Muscle of leg (tissue), 11 donors: ENCODE data around the gene PTTG1IP. TPM values are rescaled to one million over a fixed set of nuclear protein-coding genes. Genes with fewer than 3 reads are reported as not detected.
"Not testable (repeated sequence)": the region's sequence is repeated elsewhere in the genome, so short reads cannot be mapped to it uniquely, and the experiment has no call there.

Experiments used
- DNase-seq: peaks from one replicate; pipeline ENCODE4 v3.0.0; 2013
- H3K27ac ChIP-seq: one replicate; pipeline ENCODE4 v1.5.1; 2013; ENCODE audit warnings: mild to moderate bottlenecking, low read length, control low read depth
- H3K27me3 ChIP-seq: one replicate; pipeline ENCODE4 v1.6.1; 2013; ENCODE audit warnings: low read length; ENCODE audit not compliant: control insufficient read depth, insufficient read depth
- H3K36me3 ChIP-seq: one replicate; pipeline ENCODE4 v1.6.1; 2013; ENCODE audit warnings: low read length; ENCODE audit not compliant: control insufficient read depth, insufficient read depth
- H3K4me1 ChIP-seq: one replicate; pipeline ENCODE4 v1.6.1; 2013; ENCODE audit warnings: low read length; ENCODE audit not compliant: control insufficient read depth, insufficient read depth
- H3K4me3 ChIP-seq: one replicate; pipeline ENCODE4 v1.5.1; 2013; ENCODE audit warnings: low read length, control low read depth
- H3K9me3 ChIP-seq: replicated peaks from 2 replicates; pipeline ENCODE4 v1.6.1; 2013; ENCODE audit warnings: low read depth, low read length; ENCODE audit not compliant: control insufficient read depth
- WGBS: methylation state at CpG from one replicate; pipeline ENCODE4 v1.1.5; 2013; ENCODE audit warnings: missing lambda C conversion rate; ENCODE audit not compliant: insufficient coverage; 5-methylcytosine and 5-hydroxymethylcytosine counted together
- polyA plus RNA-seq, 8 donors: library from polyadenylated mRNA; unstranded; fragments of 120-200 nt; gene quantifications; one replicate each; pipeline versions ENCODE4 v1.2.1 to v1.2.3, GENCODE V29; 2013; ENCODE audit warnings: inconsistent platforms in 1 of 8, low replicate concordance in 1 of 8; ENCODE audit not compliant: insufficient read length in 8 of 8, insufficient read depth in 1 of 8
- total RNA-seq: library from RNA; stranded (reverse); fragments of 120-200 nt; gene quantifications from one replicate; pipeline ENCODE4 v1.2.4, GENCODE V29; 2013

Gene PTTG1IP
- total and polyA plus RNA-seq, 9 donors = 126 to 149 (median 136) TPM

GRCh38 chr21:44917446-44918106 is 44.1 kb upstream of the PTTG1IP start:
- no peaks in the 10 kb centered on the region for H3K9me3 ChIP-seq
- no peak overlapping the region for H3K27ac ChIP-seq
- no peak overlapping the region for H3K4me3 ChIP-seq
- no peaks in the 10 kb centered on the region for H3K36me3 ChIP-seq
- H3K27me3 ChIP-seq = peaks cover 37% of the 10 kb centered on the region
- DNase-seq = no peak
- WGBS = 82% methylated on average over 9 of the region's 15 CpGs
- peaks cover 31% of the 10 kb centered on the region for H3K4me1 ChIP-seq

- no peak for DNase-seq
- Histone ChIP-seq H3K9me3 (no peaks in the 10 kb centered on the region), H3K27ac (no peak overlapping the region), H3K27me3 (peaks cover 34% of the 10 kb centered on the region), H3K36me3 (no peaks in the 10 kb centered on the region), H3K4me1 (peaks cover 37% of the 10 kb centered on the region), H3K4me3 (no peak overlapping the region)
- WGBS = 50% methylated on average over 2 of the region's 7 CpGs
Measured at GRCh38 chr21:44916965-44917364, 43.5 kb upstream of the PTTG1IP start.

DNA sequence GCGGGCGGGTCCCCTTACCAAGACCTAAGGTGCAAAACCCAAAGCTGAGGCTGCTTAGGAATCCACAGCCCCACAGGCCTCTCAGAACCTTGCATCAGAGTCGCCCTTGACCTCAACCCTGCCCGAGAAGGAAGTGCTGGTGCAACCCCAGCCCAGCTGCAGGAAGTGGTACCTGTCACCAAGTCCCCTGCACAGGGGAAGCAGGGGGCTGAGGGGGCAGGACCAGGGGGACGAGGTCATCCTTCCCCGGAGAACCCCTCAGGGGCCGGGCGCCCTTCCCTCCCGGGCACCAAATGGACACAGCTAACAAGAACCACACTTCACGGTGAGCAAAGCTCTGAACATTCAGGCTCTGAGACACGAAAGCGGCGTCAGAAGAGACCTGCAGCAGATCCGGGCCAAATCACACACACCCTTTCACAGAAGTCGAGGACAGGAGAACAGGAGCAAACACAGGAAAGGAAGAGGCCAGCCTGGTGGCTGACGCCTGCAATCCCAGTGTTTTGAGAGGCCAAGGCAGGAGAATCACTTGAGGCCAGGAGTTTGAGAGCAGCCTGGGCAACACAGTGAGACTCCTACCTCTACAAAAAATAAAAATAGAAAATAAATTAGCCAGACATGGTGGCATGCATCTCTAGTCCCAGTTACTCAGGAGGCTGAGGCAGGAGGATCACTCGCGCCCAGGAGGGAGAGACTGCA is 40.8 kb upstream of the PTTG1IP start:
- DNase-seq = no peak
- Histone ChIP-seq H3K4me1 (peaks cover 56% of the 10 kb centered on the region), H3K36me3 (no peaks in the 10 kb centered on the region), H3K9me3 (no peaks in the 10 kb centered on the region), H3K27ac (no peak overlapping the region), H3K27me3 (peaks cover 11% of the 10 kb centered on the region), H3K4me3 (no peak overlapping the region)
- WGBS = 79% methylated on average over 13 of the region's 18 CpGs

- WGBS = 66% methylated on average over 3 of the region's 7 CpGs
- Histone ChIP-seq H3K27me3 (peaks cover 9% of the 10 kb centered on the region), H3K4me1 (peaks cover 50% of the 10 kb centered on the region), H3K36me3 (no peaks in the 10 kb centered on the region), H3K4me3 (no peak overlapping the region), H3K9me3 (no peaks in the 10 kb centered on the region), H3K27ac (no peak overlapping the region)
- DNase-seq = no peak
Measured at GRCh38 chr21:44913425-44914175, 40.1 kb upstream of the PTTG1IP start.

- H3K27ac ChIP-seq, H3K9me3 ChIP-seq, DNase-seq, H3K27me3 ChIP-seq, H3K36me3 ChIP-seq, H3K4me3 ChIP-seq: not testable (repeated sequence)
- 87% methylated on average over 12 of the region's 25 CpGs for WGBS
- peaks cover 43% of the 10 kb centered on the region for H3K4me1 ChIP-seq
Measured at GRCh38 chr21:44912506-44913412, 39.3 kb upstream of the PTTG1IP start.

DNA sequence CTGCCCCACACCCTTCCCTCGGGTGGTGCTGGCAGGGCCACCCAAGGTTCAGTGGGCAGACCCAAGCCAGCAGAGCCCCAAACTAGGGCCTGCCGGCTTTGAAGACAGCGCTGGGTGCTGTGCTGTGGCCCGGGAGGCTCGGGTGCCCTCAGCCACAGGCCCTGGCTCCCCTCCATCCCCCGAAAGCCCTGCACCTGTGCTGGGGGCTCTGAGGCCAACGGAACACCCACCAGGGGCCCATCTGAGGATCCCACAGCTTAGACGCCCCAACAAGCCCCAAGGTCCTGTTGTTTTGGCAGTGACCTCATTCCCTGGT is 38.6 kb upstream of the PTTG1IP start:
- peaks cover 8% of the 10 kb centered on the region for H3K27me3 ChIP-seq
- H3K36me3 ChIP-seq = no peaks in the 10 kb centered on the region
- WGBS = 85% methylated on average over 7 of the region's 8 CpGs
- no peak for DNase-seq
- no peaks in the 10 kb centered on the region for H3K9me3 ChIP-seq
- H3K4me1 ChIP-seq = peaks cover 40% of the 10 kb centered on the region
- no peak overlapping the region for H3K4me3 ChIP-seq
- no peak overlapping the region for H3K27ac ChIP-seq

DNA sequence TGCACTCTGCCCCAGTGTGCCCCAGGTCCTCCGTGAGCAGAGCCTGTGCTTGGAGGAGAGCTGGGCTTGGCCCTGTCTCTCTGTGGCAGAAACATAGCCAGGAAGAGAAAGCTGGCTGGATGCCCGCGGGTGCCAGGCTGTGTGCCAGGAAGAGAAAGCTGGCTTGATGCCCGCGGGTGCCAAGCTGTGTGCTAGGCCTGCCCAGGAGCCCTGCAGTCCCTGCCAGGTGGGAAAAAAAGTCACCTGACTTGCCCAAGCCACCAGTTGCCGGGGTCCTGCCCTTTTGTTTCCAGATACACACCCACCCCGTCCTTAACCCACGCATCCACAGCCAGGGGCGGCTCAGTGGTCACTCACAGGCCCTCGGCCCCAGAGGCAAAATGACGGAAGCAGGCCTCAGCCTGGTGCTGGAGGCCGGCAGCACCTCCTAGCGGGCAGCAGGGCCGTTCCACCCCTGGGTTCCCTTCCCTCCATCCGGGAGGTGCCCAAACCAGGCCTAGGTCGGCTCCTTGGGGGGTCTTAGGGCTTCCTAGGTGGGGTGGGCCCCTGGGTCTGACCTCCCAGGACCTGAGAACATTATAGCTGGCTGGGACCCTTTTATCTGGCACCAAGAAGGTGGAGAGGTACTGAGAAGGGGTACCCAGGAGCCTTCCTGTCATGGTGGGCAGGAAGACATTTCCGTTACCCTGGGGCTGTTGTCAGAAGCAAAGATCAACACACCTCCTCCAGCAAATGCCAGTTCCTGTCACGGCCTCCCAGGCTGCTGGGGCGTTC is 38.1 kb upstream of the PTTG1IP start:
- Histone ChIP-seq H3K27ac (peak overlapping the region; percentile 42), H3K4me3 (no peak overlapping the region), H3K4me1 (peaks cover 44% of the 10 kb centered on the region), H3K9me3 (no peaks in the 10 kb centered on the region), H3K27me3 (peaks cover 9% of the 10 kb centered on the region), H3K36me3 (no peaks in the 10 kb centered on the region)
- DNase-seq = peak; percentile 58
- 54% methylated on average over 12 of the region's 19 CpGs for WGBS

GRCh38 chr21:44911068-44911383 is 37.5 kb upstream of the PTTG1IP start:
- Histone ChIP-seq H3K9me3 (no peaks in the 10 kb centered on the region), H3K27me3 (peaks cover 9% of the 10 kb centered on the region), H3K27ac (peak overlapping the region; percentile 42), H3K36me3 (no peaks in the 10 kb centered on the region), H3K4me1 (peaks cover 44% of the 10 kb centered on the region), H3K4me3 (no peak overlapping the region)
- no peak for DNase-seq
- 66% methylated on average over 8 of the region's 10 CpGs for WGBS

- H3K27me3 ChIP-seq = peaks cover 9% of the 10 kb centered on the region
- peaks cover 44% of the 10 kb centered on the region for H3K4me1 ChIP-seq
- H3K36me3 ChIP-seq = no peaks in the 10 kb centered on the region
- peak overlapping the region; percentile 42 for H3K27ac ChIP-seq
- no peaks in the 10 kb centered on the region for H3K9me3 ChIP-seq
- DNase-seq = peak; percentile 72
- 67% methylated on average over 21 of the region's 27 CpGs for WGBS
- no peak overlapping the region for H3K4me3 ChIP-seq
Measured at GRCh38 chr21:44910229-44911067, 37.0 kb upstream of the PTTG1IP start.
